ENCODE results near the gene COA4. TPM values are rescaled to one million over a fixed set of nuclear protein-coding genes. Genes with fewer than 3 reads are reported as not detected.
A peak's percentile ranks its signal among the peaks of the same experiment; 100 is the strongest.
"Not testable (repeated sequence)": the region's sequence is repeated elsewhere in the genome, so short reads cannot be mapped to it uniquely, and the experiment has no call there.

Gene COA4
- total RNA-seq, 2 donors from 2014 or later = 85.7 to 151 TPM

GRCh38 chr11:73888244-73888643, 11.6 kb upstream of the COA4 start:
- no peak overlapping the region for H3K4me3 ChIP-seq (ENCODE audit: low read length)
- no peaks in the 10 kb centered on the region for H3K9me3 ChIP-seq (ENCODE audit: control insufficient read depth, low read length)
- DNase-seq = no peak
- Mint-ChIP-seq H3K27me3 (ENCODE audit: insufficient read depth) (no peaks in the 10 kb centered on the region), H3K27ac (no peak overlapping the region), H3K4me3 (no peak overlapping the region), H3K4me1 (no peaks in the 10 kb centered on the region), H3K9me3 (peaks cover 3% of the 10 kb centered on the region), H3K36me3 (ENCODE audit: low read depth) (peaks cover 39% of the 10 kb centered on the region)
- no peaks in the 10 kb centered on the region for H3K4me1 ChIP-seq (ENCODE audit: control insufficient read depth, insufficient read depth, low read length)
- no peak overlapping the region for H3K27ac ChIP-seq (ENCODE audit: low read depth, low read length)
- 93% methylated on average over 2 of the region's 3 CpGs; no CpG with 5 or more reads in 1 of the 2 experiments for WGBS, 2 experiments (ENCODE audit: insufficient coverage in 1 of 2, insufficient read length in 1 of 2)
- peaks cover 44% of the 10 kb centered on the region for H3K36me3 ChIP-seq (ENCODE audit: control insufficient read depth, insufficient read depth, low read length)
- no peak overlapping the region for H3K9ac ChIP-seq (ENCODE audit: extremely low read depth, low read length, poor library complexity, severe bottlenecking)
- no peak for TF ChIP-seq CTCF (conservative IDR thresholded peaks at IDR 0.05)
- no peaks in the 10 kb centered on the region for H3K27me3 ChIP-seq (ENCODE audit: control insufficient read depth, insufficient read depth, low read length, poor library complexity, severe bottlenecking)

- H3K4me1 Mint-ChIP-seq = no peaks in the 10 kb centered on the region
- H3K27me3 Mint-ChIP-seq (ENCODE audit: insufficient read depth) = no peaks in the 10 kb centered on the region
Measured at GRCh38 chr11:73883856-73884255, 7.2 kb upstream of the COA4 start.

GRCh38 chr11:73880449-73880848, 3.8 kb upstream of the COA4 start:
- not testable (repeated sequence) for H3K36me3 ChIP-seq (ENCODE audit: control insufficient read depth, insufficient read depth, low read length); H3K9me3 Mint-ChIP-seq; H3K4me3 ChIP-seq (ENCODE audit: low read length); H3K27me3 Mint-ChIP-seq (ENCODE audit: insufficient read depth); H3K4me3 Mint-ChIP-seq; H3K4me1 ChIP-seq (ENCODE audit: control insufficient read depth, insufficient read depth, low read length); H3K9me3 ChIP-seq (ENCODE audit: control insufficient read depth, low read length); H3K27ac ChIP-seq (ENCODE audit: low read depth, low read length); H3K9ac ChIP-seq (ENCODE audit: extremely low read depth, low read length, poor library complexity, severe bottlenecking); H3K27me3 ChIP-seq (ENCODE audit: control insufficient read depth, insufficient read depth, low read length, poor library complexity, severe bottlenecking); H3K4me1 Mint-ChIP-seq
- WGBS, 2 experiments (ENCODE audit: insufficient coverage in 1 of 2, insufficient read length in 1 of 2) = 93 to 95% methylated on average over 3 to 10 of the region's 10 CpGs
- H3K27ac Mint-ChIP-seq = peak overlapping the region; percentile 39
- DNase-seq = peak; percentile 80
- peaks cover 20% of the 10 kb centered on the region for H3K36me3 Mint-ChIP-seq (ENCODE audit: low read depth)

More at GRCh38 chr11:73883856-73884255, 7.2 kb upstream of the COA4 start:
- H3K4me3 ChIP-seq (ENCODE audit: low read length) = no peak overlapping the region
- H3K9me3 Mint-ChIP-seq = peaks cover 3% of the 10 kb centered on the region
- no peak overlapping the region for H3K4me3 Mint-ChIP-seq
- TF ChIP-seq CTCF (conservative IDR thresholded peaks at IDR 0.05) = no peak
- WGBS, 2 experiments (ENCODE audit: insufficient coverage in 1 of 2, insufficient read length in 1 of 2) = 100% methylated on average over 1 of the region's 2 CpGs
- no peak for DNase-seq
- no peaks in the 10 kb centered on the region for H3K9me3 ChIP-seq (ENCODE audit: control insufficient read depth, low read length)
- H3K27ac Mint-ChIP-seq = no peak overlapping the region
- H3K36me3 ChIP-seq (ENCODE audit: control insufficient read depth, insufficient read depth, low read length) = peaks cover 23% of the 10 kb centered on the region
- H3K9ac ChIP-seq (ENCODE audit: extremely low read depth, low read length, poor library complexity, severe bottlenecking) = no peak overlapping the region
- H3K27ac ChIP-seq (ENCODE audit: low read depth, low read length) = no peak overlapping the region
- H3K4me1 ChIP-seq (ENCODE audit: control insufficient read depth, insufficient read depth, low read length) = no peaks in the 10 kb centered on the region
- H3K36me3 Mint-ChIP-seq (ENCODE audit: low read depth) = peaks cover 31% of the 10 kb centered on the region
- no peaks in the 10 kb centered on the region for H3K27me3 ChIP-seq (ENCODE audit: control insufficient read depth, insufficient read depth, low read length, poor library complexity, severe bottlenecking)

GRCh38 chr11:73878771-73879170, 2.1 kb upstream of the COA4 start:
- Mint-ChIP-seq H3K9me3 (no peaks in the 10 kb centered on the region), H3K36me3 (ENCODE audit: low read depth) (peaks cover 25% of the 10 kb centered on the region), H3K4me1 (peaks cover 13% of the 10 kb centered on the region), H3K27ac (peak overlapping the region; percentile 65), H3K4me3 (no peak overlapping the region), H3K27me3 (ENCODE audit: insufficient read depth) (no peaks in the 10 kb centered on the region)
- TF ChIP-seq CTCF (conservative IDR thresholded peaks at IDR 0.05) = no peak
- H3K9me3 ChIP-seq (ENCODE audit: control insufficient read depth, low read length) = no peaks in the 10 kb centered on the region
- no peaks in the 10 kb centered on the region for H3K27me3 ChIP-seq (ENCODE audit: control insufficient read depth, insufficient read depth, low read length, poor library complexity, severe bottlenecking)
- DNase-seq = no peak
- H3K9ac ChIP-seq (ENCODE audit: extremely low read depth, low read length, poor library complexity, severe bottlenecking) = no peak overlapping the region
- no peaks in the 10 kb centered on the region for H3K4me1 ChIP-seq (ENCODE audit: control insufficient read depth, insufficient read depth, low read length)
- H3K27ac ChIP-seq (ENCODE audit: low read depth, low read length) = no peak overlapping the region
- H3K36me3 ChIP-seq (ENCODE audit: control insufficient read depth, insufficient read depth, low read length) = peaks cover 19% of the 10 kb centered on the region
- 100% methylated on average over 1 of the region's 1 CpG; no CpG with 5 or more reads in 1 of the 2 experiments for WGBS, 2 experiments (ENCODE audit: insufficient coverage in 1 of 2, insufficient read length in 1 of 2)
- no peak overlapping the region for H3K4me3 ChIP-seq (ENCODE audit: low read length)
